ENCODE results near the gene PFN1.

GRCh38 chr17:4933646-4934045 is 14.7 kb downstream of the PFN1 start:
- TF ChIP-seq, protein P1, sequence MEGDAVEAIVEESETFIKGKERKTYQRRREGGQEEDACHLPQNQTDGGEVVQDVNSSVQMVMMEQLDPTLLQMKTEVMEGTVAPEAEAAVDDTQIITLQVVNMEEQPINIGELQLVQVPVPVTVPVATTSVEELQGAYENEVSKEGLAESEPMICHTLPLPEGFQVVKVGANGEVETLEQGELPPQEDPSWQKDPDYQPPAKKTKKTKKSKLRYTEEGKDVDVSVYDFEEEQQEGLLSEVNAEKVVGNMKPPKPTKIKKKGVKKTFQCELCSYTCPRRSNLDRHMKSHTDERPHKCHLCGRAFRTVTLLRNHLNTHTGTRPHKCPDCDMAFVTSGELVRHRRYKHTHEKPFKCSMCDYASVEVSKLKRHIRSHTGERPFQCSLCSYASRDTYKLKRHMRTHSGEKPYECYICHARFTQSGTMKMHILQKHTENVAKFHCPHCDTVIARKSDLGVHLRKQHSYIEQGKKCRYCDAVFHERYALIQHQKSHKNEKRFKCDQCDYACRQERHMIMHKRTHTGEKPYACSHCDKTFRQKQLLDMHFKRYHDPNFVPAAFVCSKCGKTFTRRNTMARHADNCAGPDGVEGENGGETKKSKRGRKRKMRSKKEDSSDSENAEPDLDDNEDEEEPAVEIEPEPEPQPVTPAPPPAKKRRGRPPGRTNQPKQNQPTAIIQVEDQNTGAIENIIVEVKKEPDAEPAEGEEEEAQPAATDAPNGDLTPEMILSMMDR (IDR thresholded peaks at IDR 0.05 in 2 of 3, conservative IDR thresholded peaks at IDR 0.05 in 1 of 3; ENCODE audit: insufficient read depth in 2 of 3, low read depth in 1 of 3, low read length in 3 of 3) = no peak
- TF ChIP-seq MTA1 (IDR thresholded peaks at IDR 0.05; ENCODE audit: borderline replicate concordance) = no peak
- TF ChIP-seq CEBPB (tag; IDR thresholded peaks at IDR 0.05) = no peak
